Measurements from ENCODE around the gene SEC61A1. TPM values are rescaled to one million over a fixed set of nuclear protein-coding genes. Genes with fewer than 3 reads are reported as not detected.

SEC61A1 gene
- total RNA-seq, 1 donor from 2014 or later, result 205 TPM

- Mint-ChIP-seq H3K9me3 (no peaks in the 10 kb centered on the region), H3K27me3 (ENCODE audit: low read depth) (no peaks in the 10 kb centered on the region), H3K27ac (no peak overlapping the region), H3K4me3 (no peak overlapping the region), H3K4me1 (no peaks in the 10 kb centered on the region), H3K36me3 (peaks cover 49% of the 10 kb centered on the region)
- TF ChIP-seq, protein P1, sequence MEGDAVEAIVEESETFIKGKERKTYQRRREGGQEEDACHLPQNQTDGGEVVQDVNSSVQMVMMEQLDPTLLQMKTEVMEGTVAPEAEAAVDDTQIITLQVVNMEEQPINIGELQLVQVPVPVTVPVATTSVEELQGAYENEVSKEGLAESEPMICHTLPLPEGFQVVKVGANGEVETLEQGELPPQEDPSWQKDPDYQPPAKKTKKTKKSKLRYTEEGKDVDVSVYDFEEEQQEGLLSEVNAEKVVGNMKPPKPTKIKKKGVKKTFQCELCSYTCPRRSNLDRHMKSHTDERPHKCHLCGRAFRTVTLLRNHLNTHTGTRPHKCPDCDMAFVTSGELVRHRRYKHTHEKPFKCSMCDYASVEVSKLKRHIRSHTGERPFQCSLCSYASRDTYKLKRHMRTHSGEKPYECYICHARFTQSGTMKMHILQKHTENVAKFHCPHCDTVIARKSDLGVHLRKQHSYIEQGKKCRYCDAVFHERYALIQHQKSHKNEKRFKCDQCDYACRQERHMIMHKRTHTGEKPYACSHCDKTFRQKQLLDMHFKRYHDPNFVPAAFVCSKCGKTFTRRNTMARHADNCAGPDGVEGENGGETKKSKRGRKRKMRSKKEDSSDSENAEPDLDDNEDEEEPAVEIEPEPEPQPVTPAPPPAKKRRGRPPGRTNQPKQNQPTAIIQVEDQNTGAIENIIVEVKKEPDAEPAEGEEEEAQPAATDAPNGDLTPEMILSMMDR (IDR thresholded peaks at IDR 0.05; ENCODE audit: unreplicated experiment), result no peak
- no peak for DNase-seq (ENCODE audit: low spot score in 2 of 2, unreplicated experiment in 2 of 2)
These were observed 10.0 kb downstream of the SEC61A1 start for GRCh38 chr3:128062033-128062745.

GRCh38 chr3:128063865-128064264 lies 11.6 kb downstream of the SEC61A1 start:
- no peak overlapping the region for H3K4me3 Mint-ChIP-seq
- H3K27me3 Mint-ChIP-seq (ENCODE audit: low read depth), result no peaks in the 10 kb centered on the region
- DNase-seq (ENCODE audit: low spot score in 2 of 2, unreplicated experiment in 2 of 2), result no peak
- H3K4me1 Mint-ChIP-seq, result no peaks in the 10 kb centered on the region
- no peak overlapping the region for H3K27ac Mint-ChIP-seq
- H3K9me3 Mint-ChIP-seq, result no peaks in the 10 kb centered on the region
- H3K36me3 Mint-ChIP-seq, result peaks cover 65% of the 10 kb centered on the region
- TF ChIP-seq, protein P1 (IDR thresholded peaks at IDR 0.05; ENCODE audit: unreplicated experiment), result no peak

GRCh38 chr3:128064962-128065361 lies 12.7 kb downstream of the SEC61A1 start:
- Mint-ChIP-seq H3K9me3 (no peaks in the 10 kb centered on the region), H3K27me3 (ENCODE audit: low read depth) (no peaks in the 10 kb centered on the region), H3K27ac (no peak overlapping the region), H3K4me3 (no peak overlapping the region), H3K36me3 (peaks cover 64% of the 10 kb centered on the region), H3K4me1 (no peaks in the 10 kb centered on the region)
- no peak for DNase-seq (ENCODE audit: low spot score in 2 of 2, unreplicated experiment in 2 of 2)
- TF ChIP-seq, protein P1 (IDR thresholded peaks at IDR 0.05; ENCODE audit: unreplicated experiment), result no peak

GRCh38 chr3:128066114-128066513 lies 13.9 kb downstream of the SEC61A1 start:
- TF ChIP-seq, protein P1 (IDR thresholded peaks at IDR 0.05; ENCODE audit: unreplicated experiment), result no peak
- H3K36me3 Mint-ChIP-seq, result peaks cover 63% of the 10 kb centered on the region
- no peaks in the 10 kb centered on the region for H3K27me3 Mint-ChIP-seq (ENCODE audit: low read depth)
- H3K27ac Mint-ChIP-seq, result no peak overlapping the region
- H3K9me3 Mint-ChIP-seq, result no peaks in the 10 kb centered on the region
- H3K4me3 Mint-ChIP-seq, result no peak overlapping the region
- H3K4me1 Mint-ChIP-seq, result no peaks in the 10 kb centered on the region
- no peak for DNase-seq (ENCODE audit: low spot score in 2 of 2, unreplicated experiment in 2 of 2)

- Mint-ChIP-seq H3K9me3 (no peaks in the 10 kb centered on the region), H3K4me3 (no peak overlapping the region), H3K4me1 (no peaks in the 10 kb centered on the region), H3K27me3 (ENCODE audit: low read depth) (no peaks in the 10 kb centered on the region), H3K27ac (no peak overlapping the region), H3K36me3 (peaks cover 59% of the 10 kb centered on the region)
- DNase-seq (ENCODE audit: low spot score in 2 of 2, unreplicated experiment in 2 of 2), result no peak
- TF ChIP-seq, protein P1 (IDR thresholded peaks at IDR 0.05; ENCODE audit: unreplicated experiment), result no peak
These were observed 14.4 kb downstream of the SEC61A1 start for GRCh38 chr3:128066676-128067075.
